Measurements from ENCODE around the gene KLK4. TPM values are rescaled to one million over a fixed set of nuclear protein-coding genes. Genes with fewer than 3 reads are reported as not detected.

The KLK4 gene
- total and polyA plus RNA-seq, 9 of the 15 experiments (the other 6 are each of a cell fraction or from before 2014, with no cell fraction given): not detected

DNA sequence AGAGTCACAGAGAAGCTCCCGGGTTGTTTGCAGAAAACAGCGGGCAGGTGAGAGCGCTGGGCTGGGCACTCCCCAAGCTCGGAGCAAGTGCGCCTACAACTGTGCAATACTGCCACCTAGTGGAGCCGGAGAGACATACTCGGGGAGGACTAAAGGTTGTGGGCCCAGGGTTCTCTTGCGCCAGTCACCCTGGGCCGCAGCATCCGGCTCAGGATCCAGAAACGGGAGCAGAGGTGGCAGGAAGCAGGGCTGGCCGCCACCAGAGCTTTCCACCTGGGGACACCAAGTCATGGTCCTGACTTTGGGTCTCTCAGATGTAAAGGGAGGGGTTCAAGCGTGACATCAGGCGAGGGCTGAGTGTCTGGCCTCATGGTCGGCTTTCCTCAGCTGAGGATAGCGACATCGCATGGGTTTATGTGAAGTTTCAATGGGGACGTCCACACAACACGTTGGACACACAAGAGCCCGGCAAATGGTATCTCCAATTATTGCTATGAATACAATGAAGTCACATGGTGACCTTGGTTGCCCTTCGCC, 11.2 kb upstream of the KLK4 start (continued):
- TF ChIP-seq BRD9 (IDR thresholded peaks at IDR 0.05; ENCODE audit: low read depth, partially characterized antibody) (no peak), SMC3 (conservative IDR thresholded peaks at IDR 0.05; ENCODE audit: insufficient read depth, low read depth, low read length) (peak; percentile 84), YBX1 (IDR thresholded peaks at IDR 0.05) (no peak), RAD21 (CRISPR knock-in tag; conservative IDR thresholded peaks at IDR 0.05 in 1 of 2, IDR thresholded peaks at IDR 0.05 in 1 of 2) (peak; percentile 83 to 89), RB1 (IDR thresholded peaks at IDR 0.05; ENCODE audit: low read depth) (peak; percentile 69; the same call in 1 of the 2 replicates), KAT7 (CRISPR knock-in tag; IDR thresholded peaks at IDR 0.05; ENCODE audit: borderline replicate concordance) (no peak), CSDE1 (IDR thresholded peaks at IDR 0.05) (no peak), POLR2AphosphoS5 (IDR thresholded peaks at IDR 0.05; ENCODE audit: control insufficient read depth, insufficient read depth, low read depth, low read length) (no peak), ZFP36 (IDR thresholded peaks at IDR 0.05; ENCODE audit: low read depth, low read length, partially characterized antibody) (peak; percentile 19), NELFE (IDR thresholded peaks at IDR 0.05; ENCODE audit: insufficient read depth, insufficient read length) (no peak), HDAC3 (IDR thresholded peaks at IDR 0.05; ENCODE audit: borderline replicate concordance, partially characterized antibody) (no peak), GATAD2A (IDR thresholded peaks at IDR 0.05) (no peak), TRIM24 (IDR thresholded peaks at IDR 0.05) (no peak)
- TF ChIP-seq, protein P1, sequence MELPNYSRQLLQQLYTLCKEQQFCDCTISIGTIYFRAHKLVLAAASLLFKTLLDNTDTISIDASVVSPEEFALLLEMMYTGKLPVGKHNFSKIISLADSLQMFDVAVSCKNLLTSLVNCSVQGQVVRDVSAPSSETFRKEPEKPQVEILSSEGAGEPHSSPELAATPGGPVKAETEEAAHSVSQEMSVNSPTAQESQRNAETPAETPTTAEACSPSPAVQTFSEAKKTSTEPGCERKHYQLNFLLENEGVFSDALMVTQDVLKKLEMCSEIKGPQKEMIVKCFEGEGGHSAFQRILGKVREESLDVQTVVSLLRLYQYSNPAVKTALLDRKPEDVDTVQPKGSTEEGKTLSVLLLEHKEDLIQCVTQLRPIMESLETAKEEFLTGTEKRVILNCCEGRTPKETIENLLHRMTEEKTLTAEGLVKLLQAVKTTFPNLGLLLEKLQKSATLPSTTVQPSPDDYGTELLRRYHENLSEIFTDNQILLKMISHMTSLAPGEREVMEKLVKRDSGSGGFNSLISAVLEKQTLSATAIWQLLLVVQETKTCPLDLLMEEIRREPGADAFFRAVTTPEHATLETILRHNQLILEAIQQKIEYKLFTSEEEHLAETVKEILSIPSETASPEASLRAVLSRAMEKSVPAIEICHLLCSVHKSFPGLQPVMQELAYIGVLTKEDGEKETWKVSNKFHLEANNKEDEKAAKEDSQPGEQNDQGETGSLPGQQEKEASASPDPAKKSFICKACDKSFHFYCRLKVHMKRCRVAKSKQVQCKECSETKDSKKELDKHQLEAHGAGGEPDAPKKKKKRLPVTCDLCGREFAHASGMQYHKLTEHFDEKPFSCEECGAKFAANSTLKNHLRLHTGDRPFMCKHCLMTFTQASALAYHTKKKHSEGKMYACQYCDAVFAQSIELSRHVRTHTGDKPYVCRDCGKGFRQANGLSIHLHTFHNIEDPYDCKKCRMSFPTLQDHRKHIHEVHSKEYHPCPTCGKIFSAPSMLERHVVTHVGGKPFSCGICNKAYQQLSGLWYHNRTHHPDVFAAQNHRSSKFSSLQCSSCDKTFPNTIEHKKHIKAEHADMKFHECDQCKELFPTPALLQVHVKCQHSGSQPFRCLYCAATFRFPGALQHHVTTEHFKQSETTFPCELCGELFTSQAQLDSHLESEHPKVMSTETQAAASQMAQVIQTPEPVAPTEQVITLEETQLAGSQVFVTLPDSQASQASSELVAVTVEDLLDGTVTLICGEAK (IDR thresholded peaks at IDR 0.05): no peak
- TF ChIP-seq, protein P1 (CRISPR knock-in tag; IDR thresholded peaks at IDR 0.05): no peak
- TF ChIP-seq, protein P2, sequence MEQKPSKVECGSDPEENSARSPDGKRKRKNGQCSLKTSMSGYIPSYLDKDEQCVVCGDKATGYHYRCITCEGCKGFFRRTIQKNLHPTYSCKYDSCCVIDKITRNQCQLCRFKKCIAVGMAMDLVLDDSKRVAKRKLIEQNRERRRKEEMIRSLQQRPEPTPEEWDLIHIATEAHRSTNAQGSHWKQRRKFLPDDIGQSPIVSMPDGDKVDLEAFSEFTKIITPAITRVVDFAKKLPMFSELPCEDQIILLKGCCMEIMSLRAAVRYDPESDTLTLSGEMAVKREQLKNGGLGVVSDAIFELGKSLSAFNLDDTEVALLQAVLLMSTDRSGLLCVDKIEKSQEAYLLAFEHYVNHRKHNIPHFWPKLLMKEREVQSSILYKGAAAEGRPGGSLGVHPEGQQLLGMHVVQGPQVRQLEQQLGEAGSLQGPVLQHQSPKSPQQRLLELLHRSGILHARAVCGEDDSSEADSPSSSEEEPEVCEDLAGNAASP (IDR thresholded peaks at IDR 0.05): no peak
- TF ChIP-seq, protein P3, sequence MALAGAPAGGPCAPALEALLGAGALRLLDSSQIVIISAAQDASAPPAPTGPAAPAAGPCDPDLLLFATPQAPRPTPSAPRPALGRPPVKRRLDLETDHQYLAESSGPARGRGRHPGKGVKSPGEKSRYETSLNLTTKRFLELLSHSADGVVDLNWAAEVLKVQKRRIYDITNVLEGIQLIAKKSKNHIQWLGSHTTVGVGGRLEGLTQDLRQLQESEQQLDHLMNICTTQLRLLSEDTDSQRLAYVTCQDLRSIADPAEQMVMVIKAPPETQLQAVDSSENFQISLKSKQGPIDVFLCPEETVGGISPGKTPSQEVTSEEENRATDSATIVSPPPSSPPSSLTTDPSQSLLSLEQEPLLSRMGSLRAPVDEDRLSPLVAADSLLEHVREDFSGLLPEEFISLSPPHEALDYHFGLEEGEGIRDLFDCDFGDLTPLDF (CRISPR knock-in tag; IDR thresholded peaks at IDR 0.05): 0 out of 2 replicates have a peak, but pooled peaks have one; percentile 32

All from K562 (cell line).